NCI-H2081 (cell line): ENCODE measurements around the gene AMOT.
"Not testable (repeated sequence)": the region's sequence is repeated elsewhere in the genome, so short reads cannot be mapped to it uniquely, and the experiment has no call there.

ENCODE experiments used
- DNase-seq, 2 experiments: peaks; one replicate each; lab custom pipeline; 2025; lab: John Stamatoyannopoulos, UW

Gene AMOT, protein sequence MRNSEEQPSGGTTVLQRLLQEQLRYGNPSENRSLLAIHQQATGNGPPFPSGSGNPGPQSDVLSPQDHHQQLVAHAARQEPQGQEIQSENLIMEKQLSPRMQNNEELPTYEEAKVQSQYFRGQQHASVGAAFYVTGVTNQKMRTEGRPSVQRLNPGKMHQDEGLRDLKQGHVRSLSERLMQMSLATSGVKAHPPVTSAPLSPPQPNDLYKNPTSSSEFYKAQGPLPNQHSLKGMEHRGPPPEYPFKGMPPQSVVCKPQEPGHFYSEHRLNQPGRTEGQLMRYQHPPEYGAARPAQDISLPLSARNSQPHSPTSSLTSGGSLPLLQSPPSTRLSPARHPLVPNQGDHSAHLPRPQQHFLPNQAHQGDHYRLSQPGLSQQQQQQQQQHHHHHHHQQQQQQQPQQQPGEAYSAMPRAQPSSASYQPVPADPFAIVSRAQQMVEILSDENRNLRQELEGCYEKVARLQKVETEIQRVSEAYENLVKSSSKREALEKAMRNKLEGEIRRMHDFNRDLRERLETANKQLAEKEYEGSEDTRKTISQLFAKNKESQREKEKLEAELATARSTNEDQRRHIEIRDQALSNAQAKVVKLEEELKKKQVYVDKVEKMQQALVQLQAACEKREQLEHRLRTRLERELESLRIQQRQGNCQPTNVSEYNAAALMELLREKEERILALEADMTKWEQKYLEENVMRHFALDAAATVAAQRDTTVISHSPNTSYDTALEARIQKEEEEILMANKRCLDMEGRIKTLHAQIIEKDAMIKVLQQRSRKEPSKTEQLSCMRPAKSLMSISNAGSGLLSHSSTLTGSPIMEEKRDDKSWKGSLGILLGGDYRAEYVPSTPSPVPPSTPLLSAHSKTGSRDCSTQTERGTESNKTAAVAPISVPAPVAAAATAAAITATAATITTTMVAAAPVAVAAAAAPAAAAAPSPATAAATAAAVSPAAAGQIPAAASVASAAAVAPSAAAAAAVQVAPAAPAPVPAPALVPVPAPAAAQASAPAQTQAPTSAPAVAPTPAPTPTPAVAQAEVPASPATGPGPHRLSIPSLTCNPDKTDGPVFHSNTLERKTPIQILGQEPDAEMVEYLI

DNA sequence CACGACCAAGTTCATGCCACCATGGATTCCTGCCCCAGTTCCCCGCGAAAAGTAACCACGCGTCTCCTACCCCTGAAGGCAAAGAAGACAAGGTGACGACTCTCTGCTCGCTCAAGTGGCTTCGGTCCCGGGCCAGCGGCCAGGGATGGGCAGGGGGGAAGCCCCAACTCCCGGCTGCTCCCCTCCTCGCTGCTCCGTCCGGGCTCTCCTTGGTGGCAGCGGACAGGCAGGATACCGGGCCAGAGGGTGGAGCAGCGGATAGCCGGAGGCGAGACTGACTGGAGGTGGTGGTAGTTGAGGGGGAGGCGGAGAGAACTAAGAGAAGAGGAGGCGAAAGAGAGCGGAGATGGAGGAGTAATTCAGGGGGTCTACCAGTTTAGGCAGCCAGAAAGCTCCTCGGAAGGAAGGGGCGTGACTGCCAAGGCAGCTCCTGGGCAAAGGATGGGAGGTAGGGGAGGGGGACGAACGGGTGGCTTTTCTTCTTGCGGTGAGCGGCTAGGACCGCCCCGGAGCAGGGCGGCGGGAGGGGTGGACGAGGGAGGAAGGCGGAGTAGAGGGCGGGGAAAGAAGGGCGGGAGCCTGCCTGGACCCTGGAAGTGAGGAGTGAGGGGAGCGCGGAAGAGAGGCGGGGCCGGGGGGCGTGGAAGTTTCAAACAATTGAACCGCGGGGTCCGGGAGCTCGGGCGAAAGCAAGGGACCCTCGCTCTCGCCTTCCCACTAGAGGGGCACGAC lies at the start of gene AMOT:
AMOT (minus strand) TSS at position 450 of the 732 bp plus-strand sequence. CDS start 17,705 bp downstream, outside the sequence.
- peak; percentile 81 to 82 for DNase-seq

DNA sequence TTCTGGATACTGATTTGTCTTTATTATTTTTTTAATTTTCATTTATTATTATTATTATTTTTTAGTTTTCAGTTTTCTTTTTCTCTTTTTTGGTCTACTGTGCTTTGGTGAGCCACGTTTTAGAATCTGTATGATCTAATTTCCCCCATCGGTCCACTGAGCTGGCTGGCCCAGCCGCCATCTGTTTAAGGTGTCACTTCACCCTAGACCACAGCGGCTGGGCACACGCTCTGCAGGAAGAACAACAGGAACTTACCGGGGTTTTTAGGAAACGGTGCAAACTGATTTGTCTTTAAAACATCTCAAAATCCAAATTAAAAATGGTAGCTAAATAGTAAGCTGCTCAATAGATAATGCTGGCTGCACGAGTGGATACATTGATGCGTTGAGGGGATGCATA lies 48.8 kb upstream of the AMOT start:
- DNase-seq, result no peak

DNA sequence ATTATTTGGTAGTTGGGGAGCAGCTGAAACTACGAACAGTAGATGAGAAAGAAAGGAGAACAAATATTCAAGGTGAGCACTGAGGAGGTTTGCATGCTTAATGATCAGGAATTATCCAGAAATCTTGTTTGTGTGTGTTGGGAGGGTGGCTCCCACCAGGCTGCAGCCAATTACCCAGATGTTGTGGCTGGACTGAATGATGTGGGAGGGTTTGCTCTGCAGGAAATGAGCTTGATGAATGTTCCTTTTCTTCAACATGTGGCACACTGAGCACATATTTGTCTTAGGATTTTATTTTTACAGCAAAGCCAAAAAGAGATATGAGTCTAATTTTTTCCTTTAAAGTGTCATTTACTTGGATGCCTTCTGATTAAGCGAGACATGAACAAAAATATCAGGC lies 48.3 kb upstream of the AMOT start:
- peak; percentile 23 to 47 for DNase-seq

DNA sequence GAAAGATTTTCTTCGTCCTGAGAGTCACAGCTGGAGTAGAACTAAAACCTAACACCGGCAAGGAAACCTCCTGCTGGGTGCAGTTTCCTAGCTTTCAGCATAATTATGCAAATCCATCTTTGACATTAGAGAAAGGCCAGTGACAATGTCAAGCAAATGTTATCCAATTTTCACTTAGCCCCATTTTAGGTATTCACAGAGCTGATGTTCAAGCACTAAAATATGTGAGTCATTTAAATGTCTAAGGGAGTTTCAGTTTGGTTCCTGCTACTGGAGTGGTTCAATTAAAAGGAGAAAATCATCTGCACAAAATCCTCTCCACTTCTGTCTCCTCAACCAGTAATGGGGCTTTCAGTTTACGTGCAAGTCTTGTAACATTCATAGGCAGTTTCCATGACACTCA lies 37.1 kb upstream of the AMOT start:
- no peak for DNase-seq

DNA sequence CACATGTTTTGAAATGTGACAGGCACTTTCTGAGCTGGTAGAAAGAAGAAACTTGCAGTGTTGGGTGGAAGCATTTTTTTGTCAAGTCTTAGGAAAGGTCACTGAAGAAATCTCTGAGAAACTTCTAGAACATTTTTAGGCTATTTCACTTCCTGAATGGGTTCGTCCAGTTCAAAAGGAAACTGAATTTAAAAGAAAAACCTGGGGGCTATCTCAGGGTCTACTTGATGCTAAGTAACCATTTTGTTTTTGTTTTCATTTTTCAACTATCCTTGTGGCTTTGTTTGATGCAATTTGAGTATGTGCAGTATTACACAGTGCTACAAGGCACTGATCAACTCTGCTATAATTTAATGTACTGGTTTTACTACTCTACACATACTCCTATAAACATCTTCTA lies 34.0 kb upstream of the AMOT start:
- DNase-seq, result no peak

DNA sequence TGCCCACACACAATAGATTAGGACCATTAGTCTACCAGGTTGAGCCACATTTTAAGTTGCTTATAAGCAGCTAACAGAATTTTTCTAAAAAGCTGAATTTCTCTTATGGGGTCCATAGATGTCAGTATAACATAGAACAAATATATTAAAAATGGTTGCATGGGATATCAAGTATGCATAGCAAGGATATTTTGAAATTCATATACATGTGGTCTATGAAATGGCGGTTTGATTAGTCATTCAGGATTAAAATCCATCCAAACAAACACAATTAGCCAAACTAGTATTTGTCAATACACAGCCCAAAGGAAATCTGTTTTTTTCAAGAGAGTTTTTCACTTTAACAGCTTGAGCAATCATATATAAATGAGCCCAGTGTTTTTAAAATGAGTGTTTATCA lies 33.5 kb upstream of the AMOT start:
- DNase-seq, result no peak

DNA sequence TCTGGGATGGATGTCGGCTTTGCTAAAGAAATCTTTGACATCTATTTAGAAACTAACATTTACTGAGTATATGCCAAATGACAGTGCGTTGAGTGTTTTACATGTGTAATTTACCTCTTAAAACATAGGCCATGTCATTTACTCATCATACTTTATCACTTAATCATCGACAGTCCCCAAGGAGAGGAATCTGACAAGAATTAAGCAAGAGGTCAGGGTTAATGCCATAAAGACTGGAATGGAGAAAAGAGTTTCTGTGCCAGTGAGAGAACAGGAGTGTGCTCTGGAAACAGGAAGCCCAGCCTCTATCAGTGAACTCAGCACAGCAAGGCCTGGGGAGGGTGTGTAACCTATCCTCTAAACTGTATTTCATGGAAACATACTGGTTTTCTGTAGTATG lies 28.0 kb upstream of the AMOT start:
- DNase-seq, result no peak

DNA sequence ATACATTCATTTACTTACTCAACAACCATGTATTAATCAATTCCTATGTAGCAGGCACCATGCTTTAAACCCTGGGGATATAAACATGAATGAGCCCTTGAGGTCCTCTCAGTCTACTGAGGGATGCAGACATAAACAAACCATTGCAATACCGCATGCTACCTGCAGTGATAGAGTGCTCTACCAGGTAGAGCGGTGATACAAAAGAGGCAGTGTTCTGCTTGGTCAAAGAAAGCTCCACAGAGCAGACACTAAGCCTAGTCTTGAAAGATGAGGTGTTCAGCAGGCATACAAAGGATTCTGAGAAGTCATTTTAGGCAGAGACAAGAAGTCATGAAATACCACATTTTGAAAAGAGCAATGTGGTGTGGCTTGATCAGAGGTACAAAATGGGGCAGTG lies 26.9 kb upstream of the AMOT start:
- no peak for DNase-seq

DNA sequence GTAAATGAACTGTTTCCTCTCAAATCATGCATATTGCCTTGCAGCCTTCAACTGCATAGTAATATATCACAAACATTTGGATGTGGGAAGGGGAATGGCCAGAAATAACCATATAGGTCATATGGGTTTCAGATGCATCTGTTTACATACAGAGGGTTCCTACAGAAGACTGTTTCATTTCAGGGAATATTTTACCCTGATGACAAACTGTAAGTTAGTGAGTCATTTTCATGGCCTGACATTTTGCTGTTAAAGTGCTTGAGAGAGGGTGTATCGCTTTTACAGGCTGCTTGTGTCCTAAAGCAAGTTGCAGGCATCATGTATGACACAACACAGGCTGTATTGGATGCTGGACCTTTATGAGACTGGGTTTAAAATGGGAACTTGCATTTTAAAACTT lies 25.5 kb upstream of the AMOT start:
- DNase-seq, result no peak

DNA sequence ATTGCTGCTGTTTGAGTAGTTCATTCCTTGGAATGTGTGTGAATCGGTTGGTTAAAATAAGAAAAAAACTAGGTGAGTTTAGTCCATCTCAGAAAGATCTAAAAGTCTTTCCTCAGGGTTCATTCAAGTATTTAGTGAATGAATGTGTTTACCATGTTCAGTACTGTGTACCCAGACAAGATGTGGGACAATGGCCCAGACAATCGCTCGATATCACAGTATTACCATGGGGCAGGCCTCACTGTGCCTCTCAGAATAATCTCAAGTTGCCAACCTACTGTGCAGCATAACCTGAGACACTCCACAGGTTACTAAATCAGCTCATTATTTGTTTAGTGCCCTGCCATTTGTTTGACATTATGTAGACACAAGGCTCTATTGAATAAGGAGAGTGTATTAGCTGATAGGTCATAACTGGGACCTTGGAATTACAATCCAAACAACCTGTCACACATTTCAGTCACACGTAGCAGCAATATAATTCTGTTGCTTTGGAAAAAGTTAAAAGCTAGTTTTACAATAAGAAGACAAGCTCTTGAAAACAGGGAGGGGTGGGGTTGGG lies 24.9 kb upstream of the AMOT start:
- DNase-seq, result no peak

DNA sequence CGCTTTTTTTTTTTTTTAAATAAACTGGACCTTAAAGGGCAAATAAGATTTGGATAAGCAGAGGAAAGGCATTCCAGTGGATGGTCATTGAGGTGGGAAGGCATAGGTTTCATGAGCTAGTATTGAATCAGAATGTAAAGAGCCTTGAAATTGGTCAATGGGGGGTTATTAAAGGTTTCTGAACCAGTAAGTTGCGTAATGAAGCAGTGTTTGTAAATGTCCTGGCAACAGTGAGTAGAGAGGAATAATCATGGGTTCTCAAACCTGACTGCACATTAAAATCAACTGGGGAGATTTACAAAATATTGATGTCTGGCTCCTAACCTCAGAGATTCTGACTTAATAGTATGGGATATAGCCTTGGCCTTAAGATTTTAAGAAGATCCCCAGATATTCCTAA lies 23.2 kb upstream of the AMOT start:
- no peak for DNase-seq

DNA sequence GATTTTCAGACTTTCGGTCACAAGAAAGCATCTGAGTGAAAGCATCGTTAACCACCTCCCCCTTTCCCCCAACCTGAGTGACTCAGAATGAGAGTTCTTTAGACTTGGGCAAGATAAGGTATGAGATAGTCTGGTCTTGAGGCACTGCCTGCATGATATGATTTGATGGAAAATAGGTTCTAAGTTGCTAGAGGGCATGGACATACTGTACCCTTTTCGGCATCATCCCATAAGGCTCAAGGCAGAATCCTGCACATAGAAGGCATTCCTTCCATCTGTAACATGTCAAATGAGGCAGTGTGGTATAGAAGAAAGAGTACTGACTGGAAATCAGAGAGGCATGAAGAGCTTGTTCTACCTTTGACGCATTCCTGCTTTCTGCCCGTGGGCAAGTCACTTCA lies 16.8 kb upstream of the AMOT start:
- no peak for DNase-seq

DNA sequence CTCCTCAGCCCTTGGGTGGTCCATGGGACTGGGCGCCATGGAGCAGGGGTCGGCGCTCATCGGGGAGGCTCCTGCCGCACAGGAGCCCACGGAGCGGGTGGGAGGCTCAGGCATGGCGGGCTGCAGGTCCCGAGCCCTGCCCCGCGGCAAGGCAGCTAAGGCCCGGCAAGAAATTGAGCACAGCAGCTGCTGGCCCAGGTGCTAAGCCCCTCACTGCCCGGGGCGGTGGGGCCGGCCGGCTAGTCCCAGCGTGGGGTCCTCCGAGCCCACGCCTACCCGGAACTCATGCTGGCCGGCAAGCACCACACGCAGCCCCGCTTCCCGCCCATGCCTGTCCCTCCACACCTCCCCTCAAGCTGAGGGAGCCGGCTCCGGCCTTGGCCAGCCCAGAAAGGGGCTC lies 14.3 kb upstream of the AMOT start:
- not testable (repeated sequence) for DNase-seq

DNA sequence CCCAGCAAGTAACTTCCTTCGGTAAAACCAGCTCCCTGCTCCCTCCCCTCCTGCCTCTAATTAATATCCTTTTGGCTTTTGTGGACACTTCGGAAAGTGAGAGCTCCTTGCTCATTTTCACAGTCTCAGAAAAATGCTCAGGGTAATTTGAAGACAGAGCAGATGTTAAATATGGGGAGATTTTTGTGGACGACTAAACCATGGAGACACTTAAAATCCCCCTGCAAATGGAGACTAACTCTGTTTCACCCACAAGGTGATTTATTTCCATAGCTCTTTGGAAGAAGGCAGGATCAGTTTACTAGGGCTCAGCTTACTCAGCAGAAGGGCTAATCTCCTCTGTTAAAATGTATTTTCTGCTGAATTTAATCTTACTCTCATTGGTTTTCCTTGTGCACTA lies 12.2 kb upstream of the AMOT start:
- no peak for DNase-seq

DNA sequence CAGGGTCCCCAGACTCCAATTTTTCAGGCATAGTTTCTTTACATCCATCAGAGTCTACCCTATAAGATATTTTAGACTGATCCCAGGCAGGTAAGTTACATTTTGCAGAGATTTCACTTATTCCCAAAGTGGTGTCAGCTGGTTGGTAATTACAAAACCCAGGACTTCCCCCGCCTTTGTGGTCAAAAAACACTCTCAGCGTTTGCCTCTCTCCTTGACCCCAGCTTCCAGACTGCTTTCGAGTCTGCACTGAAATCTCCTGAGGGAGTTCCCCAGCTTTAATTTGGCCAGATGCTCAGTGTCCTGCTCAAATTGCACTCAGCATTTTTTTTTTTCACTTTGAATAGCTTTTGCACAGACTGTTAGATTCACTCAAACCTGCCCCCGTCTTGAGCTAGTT lies 11.2 kb upstream of the AMOT start:
- no peak for DNase-seq

DNA sequence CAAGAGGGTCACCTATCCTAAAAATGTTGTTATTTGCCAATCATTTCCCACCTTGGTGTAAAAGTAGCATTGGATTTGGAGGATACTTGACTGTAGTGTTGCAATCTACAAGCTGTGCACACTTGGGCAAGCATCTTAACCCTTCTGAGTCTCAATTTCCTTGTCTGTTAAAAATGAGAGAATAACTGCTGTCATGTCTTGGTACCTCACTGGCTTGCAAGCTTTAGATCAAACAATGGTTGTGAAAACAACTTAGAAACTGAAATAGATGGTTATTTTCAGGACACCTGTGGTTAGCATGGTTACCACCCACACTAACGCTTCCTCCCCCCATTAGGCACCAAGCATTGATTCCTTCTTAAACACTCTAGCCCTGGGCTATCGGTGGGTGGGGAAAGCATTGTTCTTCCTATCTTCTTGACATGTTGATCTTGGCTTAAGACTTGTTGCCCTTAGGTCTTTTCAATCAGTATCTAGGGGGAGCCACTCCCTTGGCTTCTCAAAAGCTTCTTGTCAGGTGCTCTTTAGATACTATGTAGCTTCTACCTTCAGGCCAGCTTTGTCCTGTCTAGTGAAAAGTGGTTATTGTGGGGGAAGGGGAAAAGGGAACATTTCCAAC lies 10.6 kb upstream of the AMOT start:
- DNase-seq, result peak; percentile 12 to 21

DNA sequence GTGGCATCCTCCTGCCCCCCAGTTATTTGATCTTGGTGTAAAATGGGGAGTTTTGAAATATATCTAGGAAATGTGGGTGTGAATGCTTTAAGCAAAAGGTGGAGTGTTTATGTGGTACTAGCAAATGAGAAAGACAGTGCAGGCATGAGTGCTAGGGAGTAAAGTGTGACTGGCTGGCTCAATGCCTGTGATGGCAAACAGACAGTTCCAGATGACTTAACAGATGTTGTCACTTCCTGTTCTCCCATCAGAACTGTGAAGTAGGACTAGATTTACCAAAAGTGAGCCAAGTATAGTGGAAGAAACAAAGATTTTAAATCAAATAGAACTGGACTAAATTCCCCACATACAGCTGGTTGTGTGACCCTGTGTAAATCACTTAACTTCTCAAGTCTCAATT lies 8.4 kb upstream of the AMOT start:
- DNase-seq, result no peak

DNA sequence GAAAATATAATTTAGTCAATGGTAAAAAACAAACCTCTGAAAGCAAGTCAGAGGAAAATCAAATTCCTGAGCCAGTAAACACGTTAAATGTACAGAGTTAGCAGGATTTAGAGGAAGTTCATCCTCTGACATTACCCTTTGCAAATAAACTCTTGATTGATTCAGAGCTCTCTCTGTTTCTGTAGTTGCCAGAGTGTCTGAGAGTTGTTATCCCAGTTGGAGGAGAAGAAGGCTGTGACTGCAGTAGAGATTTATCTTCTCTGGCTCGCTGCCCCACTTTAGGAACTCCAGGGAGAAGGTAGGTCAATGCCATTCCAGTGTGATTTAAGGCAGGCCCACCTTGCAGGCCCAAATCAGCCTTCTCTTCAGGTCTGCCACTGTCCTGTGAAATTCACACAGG lies 6.2 kb upstream of the AMOT start:
- DNase-seq, result no peak

DNA sequence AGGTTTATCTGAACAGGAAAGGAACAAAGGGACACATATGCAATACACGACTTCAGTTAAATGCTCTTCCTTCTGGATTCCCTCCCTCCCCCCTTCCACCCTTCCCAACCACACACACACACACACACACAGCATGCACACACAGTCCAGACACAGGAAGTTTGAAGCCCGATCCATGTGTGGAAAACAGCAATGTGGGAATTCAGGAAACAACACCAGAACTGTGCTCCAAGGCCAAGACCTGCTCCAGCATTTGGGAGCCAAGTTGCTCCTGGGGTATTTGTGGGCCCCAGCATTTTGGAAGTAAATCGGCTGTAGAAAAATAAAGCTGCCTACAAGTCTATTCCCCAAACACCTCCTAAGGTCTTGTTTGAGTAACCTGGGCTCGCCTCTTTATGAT lies 5.6 kb upstream of the AMOT start:
- peak in 1 of 2 experiments; percentile 6 for DNase-seq

DNA sequence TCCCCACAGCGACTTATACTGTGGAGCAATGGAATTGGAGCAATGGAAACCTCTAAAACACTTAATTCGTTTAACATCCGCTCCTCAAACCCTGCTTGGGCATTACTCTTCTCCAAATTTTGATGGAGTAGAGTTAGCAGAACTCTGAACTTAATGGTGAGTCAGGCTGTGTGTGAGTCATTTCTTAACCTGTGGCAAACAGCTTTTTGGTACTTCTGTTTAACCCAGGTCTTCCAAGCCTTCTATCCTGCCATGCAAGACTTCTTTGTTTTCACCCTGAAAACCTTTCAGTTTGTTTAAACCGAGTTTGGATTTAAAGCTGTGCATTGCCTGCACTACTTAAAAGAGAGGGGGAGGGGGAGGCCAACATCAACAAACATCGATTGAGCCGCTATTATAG lies 3.6 kb upstream of the AMOT start:
- no peak for DNase-seq

DNA sequence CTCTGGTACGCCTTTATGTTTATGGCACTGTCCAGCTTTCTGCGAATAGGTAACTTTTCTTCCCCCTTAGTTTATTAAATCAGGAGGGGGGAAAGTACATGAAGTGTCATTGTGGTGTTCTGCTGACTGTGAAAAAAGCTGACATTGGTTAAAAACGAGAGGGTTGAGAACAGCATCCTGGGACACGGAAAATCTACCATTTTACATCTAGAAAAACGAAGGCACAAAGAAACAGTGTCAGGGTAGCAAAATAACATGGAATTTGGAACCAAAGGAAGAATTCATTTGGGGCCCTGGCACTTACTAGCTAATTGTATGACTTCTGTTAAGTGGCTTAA lies 1.2 kb upstream of the AMOT start:
- DNase-seq, result no peak
